ENCODE results near the gene CEMIP. TPM values are rescaled to one million over a fixed set of nuclear protein-coding genes. Genes with fewer than 3 reads are reported as not detected.

Gene CEMIP
- total RNA-seq, 1 experiment from 2014 or later, result 0.61 TPM

DNA sequence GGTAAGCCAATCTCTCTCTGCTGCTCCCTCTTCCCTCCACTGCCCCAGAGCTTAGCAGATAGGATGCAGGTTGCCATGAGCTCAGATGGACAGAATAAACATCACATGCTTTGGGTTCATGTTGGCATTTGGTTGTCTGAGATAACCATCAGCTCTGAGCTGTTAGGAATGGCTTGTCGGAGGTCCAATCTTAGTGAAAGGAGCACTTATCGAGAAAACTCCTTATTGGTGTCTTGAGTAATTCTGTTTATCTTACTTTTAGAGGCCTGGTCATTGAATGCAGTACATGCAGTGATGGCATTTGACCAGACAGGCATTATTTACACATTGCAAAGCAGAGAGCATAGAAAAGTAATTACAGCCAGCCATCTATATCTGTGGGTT lies 99.7 kb downstream of the CEMIP start:
- ChIA-PET CTCF (interaction anchor here (0.5 kb wide), 1 partner anchor 1741 kb away, joined by 3 read pairs; no protein-coding TSS in a partner anchor), POLR2A (ENCODE audit: unreplicated experiment) (no interaction called here)
- no peak for DNase-seq
- Histone ChIP-seq H2AFZ (no peak overlapping the region), H3F3A (ENCODE audit: insufficient read depth, low read depth) (no peaks in the 10 kb centered on the region), H3K4me1 (replicated peaks; ENCODE audit: insufficient read depth) (no peaks in the 10 kb centered on the region), H4K20me1 (ENCODE audit: insufficient read depth) (no peaks in the 10 kb centered on the region), H3K36me3 (ENCODE audit: low read depth) (no peaks in the 10 kb centered on the region; the same call in 1 of the 2 replicates), H3K4me3 (no peak overlapping the region), H3K79me2 (ENCODE audit: low read depth) (no peaks in the 10 kb centered on the region), H3K27me3 (ENCODE audit: insufficient read depth, low read depth) (no peaks in the 10 kb centered on the region), H3K27ac (no peak overlapping the region), H3K9me2 (ENCODE audit: insufficient read depth) (no peaks in the 10 kb centered on the region), H3K9me3 (ENCODE audit: insufficient read depth, low read depth) (no peaks in the 10 kb centered on the region), H3K4me2 (no peak overlapping the region)
- intact Hi-C loops (cut with micrococcal nuclease; ENCODE audit: unreplicated experiment), result no loop called here
- TF ChIP-seq, protein P1, sequence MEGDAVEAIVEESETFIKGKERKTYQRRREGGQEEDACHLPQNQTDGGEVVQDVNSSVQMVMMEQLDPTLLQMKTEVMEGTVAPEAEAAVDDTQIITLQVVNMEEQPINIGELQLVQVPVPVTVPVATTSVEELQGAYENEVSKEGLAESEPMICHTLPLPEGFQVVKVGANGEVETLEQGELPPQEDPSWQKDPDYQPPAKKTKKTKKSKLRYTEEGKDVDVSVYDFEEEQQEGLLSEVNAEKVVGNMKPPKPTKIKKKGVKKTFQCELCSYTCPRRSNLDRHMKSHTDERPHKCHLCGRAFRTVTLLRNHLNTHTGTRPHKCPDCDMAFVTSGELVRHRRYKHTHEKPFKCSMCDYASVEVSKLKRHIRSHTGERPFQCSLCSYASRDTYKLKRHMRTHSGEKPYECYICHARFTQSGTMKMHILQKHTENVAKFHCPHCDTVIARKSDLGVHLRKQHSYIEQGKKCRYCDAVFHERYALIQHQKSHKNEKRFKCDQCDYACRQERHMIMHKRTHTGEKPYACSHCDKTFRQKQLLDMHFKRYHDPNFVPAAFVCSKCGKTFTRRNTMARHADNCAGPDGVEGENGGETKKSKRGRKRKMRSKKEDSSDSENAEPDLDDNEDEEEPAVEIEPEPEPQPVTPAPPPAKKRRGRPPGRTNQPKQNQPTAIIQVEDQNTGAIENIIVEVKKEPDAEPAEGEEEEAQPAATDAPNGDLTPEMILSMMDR (conservative IDR thresholded peaks at IDR 0.05), result no peak
- BruUV-seq (replicated peaks), result no TSS peak

DNA sequence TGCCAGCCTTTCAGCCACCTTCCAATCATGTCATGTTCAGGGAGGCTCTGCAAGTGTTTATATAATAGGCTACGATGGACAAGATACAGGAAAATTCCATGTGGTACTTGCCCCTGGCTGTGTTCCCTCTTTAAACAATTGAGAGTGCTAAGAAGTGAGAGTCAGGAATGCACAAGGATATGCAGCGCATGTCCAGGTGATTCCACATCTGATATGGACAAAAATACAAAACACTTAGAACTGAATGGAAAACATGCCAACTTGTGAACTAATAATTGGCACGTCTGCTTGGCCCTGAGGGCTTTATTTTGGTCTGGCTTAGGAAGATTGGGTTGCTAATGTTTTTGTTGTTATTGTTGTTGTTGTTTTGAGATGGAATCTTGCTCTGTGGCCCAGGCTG lies 100.9 kb downstream of the CEMIP start:
- Histone ChIP-seq H3K4me1 (replicated peaks; ENCODE audit: insufficient read depth) (no peaks in the 10 kb centered on the region), H4K20me1 (ENCODE audit: insufficient read depth) (no peaks in the 10 kb centered on the region), H3K79me2 (ENCODE audit: low read depth) (no peaks in the 10 kb centered on the region), H3K36me3 (ENCODE audit: low read depth) (no peaks in the 10 kb centered on the region; the same call in 1 of the 2 replicates), H3K9me3 (ENCODE audit: insufficient read depth, low read depth) (no peaks in the 10 kb centered on the region), H3K27me3 (ENCODE audit: insufficient read depth, low read depth) (no peaks in the 10 kb centered on the region), H3K4me3 (no peak overlapping the region), H2AFZ (no peak overlapping the region), H3F3A (ENCODE audit: insufficient read depth, low read depth) (no peaks in the 10 kb centered on the region), H3K27ac (no peak overlapping the region), H3K9me2 (ENCODE audit: insufficient read depth) (no peaks in the 10 kb centered on the region), H3K4me2 (no peak overlapping the region)
- ChIA-PET POLR2A (ENCODE audit: unreplicated experiment) (no interaction called here), CTCF (no interaction called here)
- intact Hi-C loops (cut with micrococcal nuclease; ENCODE audit: unreplicated experiment), result no loop called here
- no peak for TF ChIP-seq EZH2 (IDR thresholded peaks at IDR 0.05; ENCODE audit: low read depth)
- TF ChIP-seq, protein P1 (conservative IDR thresholded peaks at IDR 0.05), result no peak
- no peak for DNase-seq
- no TSS peak for BruUV-seq (replicated peaks)

DNA sequence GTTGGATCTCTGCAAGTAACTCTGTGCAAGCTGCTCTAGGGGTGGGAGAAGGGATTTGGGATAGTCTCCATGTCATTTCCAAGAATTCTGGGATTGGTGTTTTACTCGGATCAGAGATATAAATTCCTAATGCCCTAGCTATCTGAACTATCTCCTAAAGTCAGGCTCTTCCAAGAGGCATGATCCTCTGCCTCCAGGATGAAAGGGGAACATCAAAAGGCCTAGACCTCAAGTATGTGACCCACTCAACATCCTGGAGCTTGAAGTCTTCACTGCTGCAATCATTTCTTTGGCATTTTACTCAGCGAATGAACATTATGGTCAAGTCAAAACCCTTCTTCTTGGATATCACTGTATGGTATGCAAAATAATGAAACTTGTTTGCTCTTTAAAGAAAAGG lies 104.5 kb downstream of the CEMIP start:
- ChIA-PET POLR2A (ENCODE audit: unreplicated experiment) (no interaction called here), CTCF (no interaction called here)
- TF ChIP-seq, protein P1 (conservative IDR thresholded peaks at IDR 0.05), result no peak
- TF ChIP-seq EZH2 (IDR thresholded peaks at IDR 0.05; ENCODE audit: low read depth), result no peak
- no peak overlapping the region for H3K4me2 ChIP-seq
- no peaks in the 10 kb centered on the region for H3K9me2 ChIP-seq (ENCODE audit: insufficient read depth)
- H4K20me1 ChIP-seq (ENCODE audit: insufficient read depth), result no peaks in the 10 kb centered on the region
- no peak overlapping the region for H3K27ac ChIP-seq
- H3F3A ChIP-seq (ENCODE audit: insufficient read depth, low read depth), result no peaks in the 10 kb centered on the region; the same call in 1 of the 2 replicates
- no peaks in the 10 kb centered on the region for H3K79me2 ChIP-seq (ENCODE audit: low read depth)
- 0 out of 2 replicates have a peak, but pooled peaks cover 8% of the 10 kb centered on the region for H3K4me1 ChIP-seq (replicated peaks; ENCODE audit: insufficient read depth)
- H3K36me3 ChIP-seq (ENCODE audit: low read depth), result no peaks in the 10 kb centered on the region; the same call in 1 of the 2 replicates
- H3K9me3 ChIP-seq (ENCODE audit: insufficient read depth, low read depth), result no peaks in the 10 kb centered on the region
- H2AFZ ChIP-seq, result no peak overlapping the region
- H3K27me3 ChIP-seq (ENCODE audit: insufficient read depth, low read depth), result no peaks in the 10 kb centered on the region
- intact Hi-C loops (cut with micrococcal nuclease; ENCODE audit: unreplicated experiment), result no loop called here
- H3K4me3 ChIP-seq, result no peak overlapping the region
- BruUV-seq (replicated peaks), result no TSS peak
- no peak for DNase-seq
